Activated CD4-positive, alpha-beta memory T cell treated with anti-CD3 and anti-CD28 coated beads for 36 hours (primary cell): ENCODE measurements around the gene POC1A. TPM values are rescaled to one million over a fixed set of nuclear protein-coding genes. Genes with fewer than 3 reads are reported as not detected.
A peak's percentile ranks its signal among the peaks of the same experiment; 100 is the strongest.

Source experiments
- CTCF ChIA-PET: fragments of 350-600 bp; sonication (Branson Sonifier 250); formaldehyde crosslinking; loops from one replicate; lab custom pipeline; 2021; ENCODE audit warnings: antibody characterized with exemption, inconsistent platforms; lab: Charles Lee
- POLR2A ChIA-PET: fragments of 350-600 bp; sonication (Branson Sonifier 250); formaldehyde crosslinking; loops from one replicate; lab custom pipeline; 2021; ENCODE audit warnings: antibody characterized with exemption; lab: Charles Lee
- DNase-seq: peaks from one replicate; pipeline ENCODE4 v3.0.0-alpha.2; 2020
- H3K27ac Mint-ChIP-seq: one replicate; pipeline ENCODE4 v1.8.0; 2021; ENCODE audit warnings: mixed read lengths
- H3K27me3 Mint-ChIP-seq: one replicate; pipeline ENCODE4 v1.8.0; 2021; ENCODE audit warnings: mixed read lengths
- H3K36me3 Mint-ChIP-seq: one replicate; pipeline ENCODE4 v1.8.0; 2021; ENCODE audit warnings: mixed read lengths
- H3K4me1 Mint-ChIP-seq: one replicate; pipeline ENCODE4 v1.8.0; 2021; ENCODE audit warnings: low read depth, mixed read lengths
- H3K4me3 Mint-ChIP-seq: one replicate; pipeline ENCODE4 v1.8.0; 2021; ENCODE audit warnings: mild to moderate bottlenecking, mixed read lengths
- H3K9me3 Mint-ChIP-seq: one replicate; pipeline ENCODE4 v1.8.0; 2021; ENCODE audit warnings: mixed read lengths
- intact Hi-C: fragments of 100-400 bp; cut with micrococcal nuclease; formaldehyde crosslinking; loops from one replicate; pipeline ENCODE4 v1.15.1; 2023
- total RNA-seq, 2 experiments: library from RNA; stranded (reverse); gene quantifications; one replicate each; pipeline ENCODE4 v1.2.3, GENCODE V29; 2021

Gene POC1A
- total RNA-seq, 2 experiments from 2014 or later, result 28.5 to 30.5 TPM

DNA sequence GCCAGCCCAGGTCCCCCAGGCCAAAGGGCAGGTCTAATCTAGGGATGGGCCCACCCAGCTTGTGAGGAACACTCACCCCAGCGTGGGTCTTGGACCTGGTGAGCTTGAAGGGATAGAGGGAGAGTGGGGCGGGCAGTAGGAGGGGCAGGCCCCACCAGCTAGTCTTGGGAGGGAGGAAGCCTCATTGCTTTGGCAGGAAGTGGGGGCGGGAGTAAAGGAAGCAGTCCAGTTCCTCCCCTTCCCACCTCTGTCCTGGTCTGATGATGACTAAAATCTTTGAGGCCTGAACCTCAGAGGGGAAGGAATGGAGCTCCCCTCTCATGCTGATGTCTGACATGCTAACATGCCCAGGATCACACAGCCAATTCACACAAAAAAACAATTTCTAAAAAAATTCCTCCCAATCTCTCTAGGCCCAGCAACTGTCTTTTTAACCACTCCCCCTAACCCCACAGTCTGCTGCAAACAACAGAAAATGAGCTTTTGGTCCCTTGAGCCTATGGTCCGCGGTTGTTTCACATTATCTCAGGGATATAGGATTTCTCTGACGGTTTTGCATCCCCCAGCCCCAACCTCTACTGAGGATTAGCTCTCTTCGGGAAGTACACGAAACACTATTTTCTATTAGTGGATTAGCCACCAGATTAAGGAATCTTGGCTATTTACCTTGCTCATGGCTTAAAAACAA is 67.1 kb downstream of the POC1A start:
- peaks cover 19% of the 10 kb centered on the region for H3K4me1 Mint-ChIP-seq
- H3K9me3 Mint-ChIP-seq, result no peaks in the 10 kb centered on the region
- no peaks in the 10 kb centered on the region for H3K27me3 Mint-ChIP-seq
- H3K27ac Mint-ChIP-seq, result peak overlapping the region; percentile 42
- intact Hi-C loops, result no loop called here
- no peak for DNase-seq
- no peaks in the 10 kb centered on the region for H3K36me3 Mint-ChIP-seq
- CTCF ChIA-PET, result interaction anchor here (0.7 kb wide), 1 partner anchor 33 kb away, joined by 3 read pairs; no protein-coding TSS in a partner anchor
- POLR2A ChIA-PET, result no interaction called here
- H3K4me3 Mint-ChIP-seq, result no peak overlapping the region

DNA sequence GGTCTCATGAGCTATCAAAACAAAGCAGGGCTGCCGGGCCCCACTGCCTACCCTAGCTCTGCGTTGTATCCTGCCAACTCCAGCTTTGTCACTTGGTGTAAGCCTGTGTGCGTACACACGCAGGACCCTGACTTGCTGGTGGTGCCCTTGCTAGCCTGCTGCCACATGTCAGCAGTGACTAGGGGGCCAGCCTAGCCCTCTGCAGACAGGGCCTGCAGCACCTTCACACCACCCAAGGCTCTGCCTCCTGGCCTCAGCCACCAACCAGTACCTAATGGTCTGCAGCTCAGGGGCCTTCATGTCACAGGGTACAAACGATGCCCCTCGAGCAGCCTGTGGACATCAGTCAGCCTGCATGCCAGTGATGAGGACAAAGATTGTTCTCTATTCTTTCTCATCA is 67.8 kb downstream of the POC1A start:
- DNase-seq, result no peak
- ChIA-PET CTCF (interaction anchor here (1.0 kb wide), 1 partner anchor 36 kb away, joined by 3 read pairs; no protein-coding TSS in a partner anchor), POLR2A (no interaction called here)
- no peak overlapping the region for H3K4me3 Mint-ChIP-seq
- intact Hi-C loops, result no loop called here
- no peaks in the 10 kb centered on the region for H3K9me3 Mint-ChIP-seq
- no peaks in the 10 kb centered on the region for H3K27me3 Mint-ChIP-seq
- no peaks in the 10 kb centered on the region for H3K36me3 Mint-ChIP-seq
- peak overlapping the region; percentile 34 for H3K27ac Mint-ChIP-seq
- H3K4me1 Mint-ChIP-seq, result peaks cover 19% of the 10 kb centered on the region

DNA sequence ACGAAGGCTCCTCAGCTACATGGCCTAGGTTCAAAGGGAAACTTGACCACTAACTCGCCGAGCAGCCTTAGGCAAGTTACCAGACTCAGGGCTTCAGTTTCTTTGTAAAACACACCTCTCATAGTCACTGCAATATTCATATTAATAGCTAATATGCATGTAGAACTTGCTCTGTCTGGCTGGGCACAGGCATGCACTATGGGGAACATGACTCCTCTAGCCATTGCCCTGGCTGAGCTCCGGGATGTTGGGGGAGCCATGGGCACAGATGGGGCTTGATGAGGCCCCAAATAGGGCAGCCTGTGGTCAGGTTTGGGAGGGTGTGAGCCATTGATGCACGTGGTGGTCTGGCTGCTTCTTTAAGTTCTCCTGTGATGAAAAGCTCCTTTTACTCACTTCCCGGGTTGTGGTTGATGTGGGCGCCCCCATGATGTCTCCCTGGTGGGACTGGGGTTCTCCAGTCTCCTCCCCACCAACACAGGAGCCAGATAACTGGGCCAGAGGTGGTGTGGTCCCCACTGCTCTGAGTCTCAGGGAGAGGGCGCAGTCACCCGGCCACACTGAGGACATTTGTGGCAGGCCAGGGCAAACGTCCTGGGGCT is 68.4 kb downstream of the POC1A start:
- Mint-ChIP-seq H3K9me3 (no peaks in the 10 kb centered on the region), H3K27me3 (no peaks in the 10 kb centered on the region), H3K36me3 (no peaks in the 10 kb centered on the region), H3K4me3 (no peak overlapping the region), H3K4me1 (peaks cover 19% of the 10 kb centered on the region), H3K27ac (no peak overlapping the region)
- intact Hi-C loops, result no loop called here
- DNase-seq, result peak; percentile 16
- POLR2A ChIA-PET, result no interaction called here
- CTCF ChIA-PET, result interaction anchor here (1.0 to 1.1 kb wide), 2 partner anchors 32 to 37 kb away, joined by 3 read pairs; no protein-coding TSS in a partner anchor

DNA sequence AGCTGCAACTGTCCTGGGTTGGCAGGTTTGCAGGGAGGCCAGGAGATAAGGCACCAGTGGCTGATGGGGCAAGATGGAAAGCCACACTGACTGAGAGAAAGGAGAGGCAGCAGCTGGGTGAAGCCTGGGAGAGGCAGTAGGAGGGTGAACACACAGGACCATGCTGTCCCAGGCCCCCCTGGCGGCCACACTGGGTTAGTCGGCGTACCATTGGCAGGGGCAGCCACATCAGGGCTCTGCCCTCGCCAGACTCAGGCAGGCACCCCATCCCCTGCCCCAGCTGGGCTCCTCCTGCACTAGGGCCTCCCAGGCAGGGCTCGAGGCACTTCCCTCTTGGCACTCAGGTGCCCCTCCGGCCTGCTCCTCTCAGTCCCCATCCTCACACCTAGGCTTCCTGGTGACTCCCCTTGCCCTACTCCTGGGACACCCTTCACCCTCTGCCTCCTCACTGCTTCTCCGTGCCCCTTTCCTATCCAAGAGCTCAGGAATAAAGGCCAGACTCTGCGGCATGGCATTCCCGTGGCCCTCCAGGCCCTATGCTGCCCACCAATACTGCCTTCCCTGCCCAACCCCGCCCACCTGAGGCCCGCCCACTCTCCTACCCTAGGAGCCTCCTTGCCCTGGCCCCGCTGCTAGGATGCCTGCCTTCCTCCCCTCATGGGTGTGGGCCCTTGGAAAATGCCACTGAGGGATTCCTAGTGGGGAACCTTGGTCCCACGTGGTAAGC is 69.1 kb downstream of the POC1A start:
- POLR2A ChIA-PET, result no interaction called here
- H3K4me3 Mint-ChIP-seq, result no peak overlapping the region
- intact Hi-C loops, result no loop called here

DNA sequence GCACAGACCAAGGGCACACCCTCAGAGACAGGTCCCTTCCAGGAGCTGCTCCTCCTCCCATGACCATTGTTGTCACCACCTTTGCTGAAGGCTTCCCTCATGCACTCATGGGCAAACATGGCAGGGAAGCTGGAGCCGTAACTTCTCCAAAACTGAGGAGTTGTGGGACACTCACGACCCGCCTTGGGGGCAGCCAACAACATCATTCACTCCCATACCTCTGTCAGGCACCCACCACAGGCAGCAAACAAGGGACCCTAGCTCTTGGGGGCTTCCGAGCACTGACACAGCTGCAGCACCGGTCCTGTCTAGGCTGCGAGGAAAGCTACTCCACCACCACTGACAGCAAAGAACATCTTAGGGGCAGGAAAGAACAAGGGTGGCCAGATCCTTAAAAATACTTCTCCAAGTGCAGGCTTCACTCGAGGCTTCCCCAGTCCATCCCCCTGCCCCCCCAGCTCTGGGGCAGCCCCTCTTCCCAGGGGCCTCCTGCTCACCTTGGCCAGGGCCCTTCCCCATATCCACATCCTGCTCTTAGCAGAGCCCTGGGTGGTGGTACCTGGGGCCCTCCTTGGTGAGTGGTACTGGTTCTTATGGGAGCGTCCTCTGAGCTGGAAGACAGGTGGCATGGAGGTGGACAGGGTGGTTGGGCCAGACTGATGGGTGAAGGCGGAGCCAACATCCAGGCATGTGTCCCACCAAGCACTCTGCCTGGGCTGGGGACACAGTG is 69.8 kb downstream of the POC1A start:
- ChIA-PET POLR2A (no interaction called here), CTCF (interaction anchor here (1.1 kb wide), 1 partner anchor 31 kb away, joined by 3 read pairs; no protein-coding TSS in a partner anchor)
- no peak overlapping the region for H3K27ac Mint-ChIP-seq
- H3K36me3 Mint-ChIP-seq, result no peaks in the 10 kb centered on the region
- H3K4me1 Mint-ChIP-seq, result peaks cover 19% of the 10 kb centered on the region
- no peaks in the 10 kb centered on the region for H3K27me3 Mint-ChIP-seq
- intact Hi-C loops, result no loop called here
- no peak overlapping the region for H3K4me3 Mint-ChIP-seq
- no peaks in the 10 kb centered on the region for H3K9me3 Mint-ChIP-seq
- no peak for DNase-seq

More for the DNA sequence above, 69.1 kb downstream of the POC1A start:
- Mint-ChIP-seq H3K36me3 (no peaks in the 10 kb centered on the region), H3K4me1 (peaks cover 19% of the 10 kb centered on the region), H3K9me3 (no peaks in the 10 kb centered on the region), H3K27me3 (no peaks in the 10 kb centered on the region), H3K27ac (no peak overlapping the region)
- CTCF ChIA-PET, result interaction anchor here (1.1 kb wide), 1 partner anchor 32 kb away, joined by 3 read pairs; no protein-coding TSS in a partner anchor
- DNase-seq, result no peak

DNA sequence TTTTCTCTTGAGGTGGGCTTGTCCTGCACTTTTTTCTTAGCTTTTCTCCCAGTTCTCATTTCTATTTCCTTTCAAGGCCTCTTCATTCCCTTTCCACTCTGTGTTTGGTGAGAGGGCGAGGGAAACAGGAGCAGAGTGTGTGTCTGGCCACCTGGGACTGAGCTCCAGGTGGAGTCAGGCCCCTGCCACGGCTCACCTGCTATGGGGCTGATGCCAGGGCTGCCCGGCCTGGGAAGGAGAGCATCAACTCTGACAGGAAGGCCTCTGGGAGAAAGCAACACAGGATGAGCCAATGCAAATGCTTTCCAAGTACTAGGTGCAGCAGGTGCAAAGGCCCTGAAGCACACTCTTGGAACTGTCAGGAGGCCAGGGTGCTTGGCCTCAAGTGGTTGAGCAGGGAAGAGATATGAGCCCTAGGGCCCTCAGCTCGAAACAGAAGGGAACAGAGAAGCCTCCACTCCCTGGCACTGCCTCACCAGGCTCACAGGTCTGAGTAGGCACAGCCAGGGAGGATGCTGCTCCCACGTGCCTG is 70.6 kb downstream of the POC1A start:
- H3K4me3 Mint-ChIP-seq, result no peak overlapping the region
- H3K27ac Mint-ChIP-seq, result no peak overlapping the region
- CTCF ChIA-PET, result interaction anchor here (1.1 kb wide), 1 partner anchor 40 kb away, joined by 3 read pairs; no protein-coding TSS in a partner anchor
- intact Hi-C loops, result no loop called here
- H3K27me3 Mint-ChIP-seq, result no peaks in the 10 kb centered on the region
- no peak for DNase-seq
- peaks cover 19% of the 10 kb centered on the region for H3K4me1 Mint-ChIP-seq
- POLR2A ChIA-PET, result no interaction called here
- H3K9me3 Mint-ChIP-seq, result no peaks in the 10 kb centered on the region
- no peaks in the 10 kb centered on the region for H3K36me3 Mint-ChIP-seq

DNA sequence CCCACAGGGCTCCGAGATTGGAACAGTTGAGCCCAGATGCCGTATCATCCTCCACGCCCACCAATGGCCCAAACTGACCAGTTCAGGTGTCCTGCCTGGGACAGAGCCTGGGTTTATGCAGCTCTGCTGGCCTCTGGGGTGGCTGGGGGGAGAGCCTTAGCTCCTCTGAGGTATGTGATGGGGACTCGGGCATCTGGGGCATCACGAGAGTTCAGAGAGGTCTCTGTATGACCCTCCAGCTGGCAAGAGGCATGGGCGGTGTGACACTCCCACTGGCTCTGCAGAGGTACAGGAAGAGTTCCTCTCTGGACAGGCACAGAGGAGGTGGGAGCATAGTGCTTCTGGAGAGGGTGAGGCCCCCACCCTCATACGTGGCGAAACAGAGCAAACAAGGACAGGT is 71.3 kb downstream of the POC1A start:
- H3K4me1 Mint-ChIP-seq, result peaks cover 19% of the 10 kb centered on the region
- H3K4me3 Mint-ChIP-seq, result no peak overlapping the region
- intact Hi-C loops, result no loop called here
- H3K27me3 Mint-ChIP-seq, result no peaks in the 10 kb centered on the region
- no peaks in the 10 kb centered on the region for H3K36me3 Mint-ChIP-seq
- DNase-seq, result no peak
- H3K27ac Mint-ChIP-seq, result no peak overlapping the region
- POLR2A ChIA-PET, result no interaction called here
- no peaks in the 10 kb centered on the region for H3K9me3 Mint-ChIP-seq
- CTCF ChIA-PET, result interaction anchor here (1.1 kb wide), 1 partner anchor 40 kb away, joined by 3 read pairs; no protein-coding TSS in a partner anchor

DNA sequence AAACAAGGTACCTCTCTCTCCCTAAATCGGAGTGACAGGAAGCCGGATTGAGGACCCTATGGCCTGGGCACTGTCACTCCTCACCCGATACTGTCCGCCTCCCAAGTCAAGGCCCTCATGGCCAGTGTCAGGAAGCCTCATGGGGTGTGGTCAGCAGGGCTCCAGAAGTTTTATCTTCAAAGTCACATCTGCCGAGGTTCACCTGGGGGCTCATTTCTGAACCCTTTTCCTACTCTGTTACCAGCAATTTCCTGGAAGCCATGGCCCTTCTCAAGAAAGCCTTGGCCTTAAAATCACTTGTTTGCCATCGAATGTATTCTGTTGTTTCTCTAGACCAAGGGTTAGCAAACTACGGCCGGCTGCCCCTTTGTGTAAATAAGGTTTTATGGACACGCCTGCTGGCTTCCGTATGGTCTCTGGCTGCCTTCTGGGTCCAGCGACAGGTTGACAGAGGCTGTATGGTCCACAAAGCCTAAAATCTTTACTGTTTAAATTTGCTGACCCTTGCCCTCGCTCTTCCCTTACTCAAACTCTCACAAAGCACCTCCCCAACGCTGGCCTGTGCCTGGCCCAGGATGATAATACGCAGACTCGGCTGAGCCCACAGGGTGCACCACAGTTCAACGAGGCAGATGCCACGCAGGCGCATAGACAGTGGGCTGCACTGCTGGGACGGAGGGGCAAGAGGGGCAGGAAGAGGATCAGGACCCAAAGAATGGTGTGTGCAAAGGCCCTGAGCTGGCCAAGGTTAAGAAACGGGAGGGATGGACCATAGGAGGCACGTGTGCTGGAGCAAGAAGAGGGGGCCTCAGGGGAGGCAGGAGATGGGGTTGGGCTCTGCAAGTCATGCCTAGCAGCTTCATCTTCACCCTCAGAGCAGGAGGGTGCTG is 73.1 kb downstream of the POC1A start:
- POLR2A ChIA-PET, result no interaction called here
- no peaks in the 10 kb centered on the region for H3K9me3 Mint-ChIP-seq
- H3K4me1 Mint-ChIP-seq, result peaks cover 2% of the 10 kb centered on the region
- no peaks in the 10 kb centered on the region for H3K27me3 Mint-ChIP-seq
- H3K36me3 Mint-ChIP-seq, result no peaks in the 10 kb centered on the region
- CTCF ChIA-PET, result no interaction called here
- no peak overlapping the region for H3K27ac Mint-ChIP-seq
- DNase-seq, result no peak
- intact Hi-C loops, result no loop called here
- no peak overlapping the region for H3K4me3 Mint-ChIP-seq

DNA sequence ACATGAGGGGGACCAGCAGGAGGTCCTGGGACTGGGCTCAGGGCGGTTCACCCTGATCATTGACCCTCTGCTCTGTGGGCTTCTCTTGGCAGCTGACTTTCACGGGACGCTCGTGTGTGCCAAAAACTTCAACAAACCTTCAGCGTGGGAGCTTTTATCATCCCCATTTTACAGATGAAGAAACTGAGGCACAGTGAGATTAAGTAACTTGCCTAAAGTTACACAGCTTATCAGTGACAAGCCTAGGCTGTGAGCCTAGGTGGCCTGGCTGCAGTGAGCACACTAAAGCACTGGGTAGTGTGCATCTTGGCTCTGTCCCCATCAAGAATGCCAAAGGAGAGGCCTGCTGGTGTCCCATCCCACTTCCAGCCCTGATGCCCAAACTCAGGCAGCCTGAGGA is 74.3 kb downstream of the POC1A start:
- intact Hi-C loops, result no loop called here
- Mint-ChIP-seq H3K27ac (no peak overlapping the region), H3K4me3 (no peak overlapping the region), H3K9me3 (no peaks in the 10 kb centered on the region), H3K27me3 (no peaks in the 10 kb centered on the region), H3K36me3 (no peaks in the 10 kb centered on the region), H3K4me1 (no peaks in the 10 kb centered on the region)
- POLR2A ChIA-PET, result no interaction called here
- CTCF ChIA-PET, result no interaction called here
- DNase-seq, result no peak

DNA sequence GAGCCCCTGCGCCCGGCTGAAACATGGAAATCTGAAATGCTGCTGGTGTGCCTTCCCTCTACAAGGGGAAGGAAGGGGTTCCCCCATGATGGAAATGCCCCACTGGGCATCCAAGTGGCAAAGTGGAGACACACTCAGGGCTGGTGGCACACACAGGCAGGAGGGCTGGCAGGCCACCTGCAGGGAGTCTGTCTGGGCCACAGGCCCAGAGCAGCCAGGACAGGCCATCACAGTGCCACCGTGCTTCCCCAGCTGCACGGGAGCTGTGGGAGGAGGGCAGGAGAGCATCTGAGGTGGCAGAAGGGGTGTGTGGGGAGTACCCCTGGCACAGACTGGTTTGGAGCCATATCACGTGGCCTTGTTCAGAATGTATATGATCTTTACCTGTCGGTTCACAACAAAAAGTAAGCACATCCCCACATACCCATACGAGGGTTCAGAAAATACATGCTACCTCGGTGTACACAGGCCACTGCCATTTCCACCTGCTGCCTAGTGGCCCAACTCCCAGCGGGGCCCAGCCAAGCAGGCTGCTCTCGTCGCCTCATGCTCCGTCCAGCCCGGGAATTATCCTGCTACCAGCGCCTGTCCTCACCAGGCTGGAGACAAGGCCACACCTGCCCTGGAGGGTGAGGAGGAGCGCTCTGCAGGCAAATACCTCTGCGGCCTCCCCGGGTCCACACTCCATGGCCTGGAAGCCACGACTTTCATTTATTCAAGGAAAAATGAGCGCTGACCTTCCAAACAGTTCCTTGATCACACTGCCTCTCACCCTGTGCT is 75.3 kb downstream of the POC1A start:
- no peaks in the 10 kb centered on the region for H3K4me1 Mint-ChIP-seq
- no peak for DNase-seq
- POLR2A ChIA-PET, result interaction anchor here (0.7 kb wide), 1 partner anchor 849 kb away, joined by 3 read pairs; no protein-coding TSS in a partner anchor
- intact Hi-C loops, result no loop called here
- H3K36me3 Mint-ChIP-seq, result no peaks in the 10 kb centered on the region
- no peak overlapping the region for H3K27ac Mint-ChIP-seq
- no peaks in the 10 kb centered on the region for H3K27me3 Mint-ChIP-seq
- CTCF ChIA-PET, result no interaction called here
- no peaks in the 10 kb centered on the region for H3K9me3 Mint-ChIP-seq
- no peak overlapping the region for H3K4me3 Mint-ChIP-seq
